Gastroesophageal sphincter (tissue), 3 donors: ENCODE results near the gene PTPRZ1.

ENCODE experiments used
- POLR2A ChIP-seq, 2 donors: fragments of 450-650 bp; IDR thresholded peaks; one replicate each; pipeline ENCODE4 v1.6.1; 2017; ENCODE audit warnings: antibody characterized with exemption in 2 of 2, mild to moderate bottlenecking in 2 of 2, moderate library complexity in 1 of 2
- POLR2AphosphoS5 ChIP-seq: sonication (generic); formaldehyde crosslinking; IDR thresholded peaks from one replicate; pipeline ENCODE4 v1.6.1; 2017; ENCODE audit warnings: antibody characterized with exemption
- TF ChIP-seq, protein P1 (sequence below), 4 experiments: fragments of 200-600 bp in 2 of 4; fragments of 450-650 bp in 2 of 4; sonication (generic) in 1 of 4; IDR thresholded peaks; one replicate each; pipeline ENCODE4 v1.5.1; 2017 to 2019; ENCODE audit warnings: antibody characterized with exemption in 4 of 4, mild to moderate bottlenecking in 2 of 4, moderate library complexity in 2 of 4

DNA sequence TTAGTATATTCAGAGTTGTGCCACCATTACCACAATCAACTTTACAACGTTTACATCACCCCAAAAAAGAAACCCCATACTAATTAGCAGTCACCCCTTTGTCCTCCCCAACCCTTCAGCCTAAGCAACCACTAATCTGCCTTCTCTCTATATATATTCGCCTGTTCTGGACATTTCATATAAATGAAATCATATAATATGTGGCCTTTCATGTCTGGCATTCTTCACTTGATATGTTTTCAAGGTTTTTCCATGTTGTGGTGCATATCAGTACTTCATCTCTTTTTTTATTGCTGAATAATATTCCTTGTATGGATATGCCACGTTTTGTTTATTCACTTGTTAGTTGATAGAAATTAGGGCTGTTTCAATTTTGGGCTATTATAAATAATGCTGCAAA, 200.7 kb downstream of the PTPRZ1 start:
- TF ChIP-seq, protein P1, sequence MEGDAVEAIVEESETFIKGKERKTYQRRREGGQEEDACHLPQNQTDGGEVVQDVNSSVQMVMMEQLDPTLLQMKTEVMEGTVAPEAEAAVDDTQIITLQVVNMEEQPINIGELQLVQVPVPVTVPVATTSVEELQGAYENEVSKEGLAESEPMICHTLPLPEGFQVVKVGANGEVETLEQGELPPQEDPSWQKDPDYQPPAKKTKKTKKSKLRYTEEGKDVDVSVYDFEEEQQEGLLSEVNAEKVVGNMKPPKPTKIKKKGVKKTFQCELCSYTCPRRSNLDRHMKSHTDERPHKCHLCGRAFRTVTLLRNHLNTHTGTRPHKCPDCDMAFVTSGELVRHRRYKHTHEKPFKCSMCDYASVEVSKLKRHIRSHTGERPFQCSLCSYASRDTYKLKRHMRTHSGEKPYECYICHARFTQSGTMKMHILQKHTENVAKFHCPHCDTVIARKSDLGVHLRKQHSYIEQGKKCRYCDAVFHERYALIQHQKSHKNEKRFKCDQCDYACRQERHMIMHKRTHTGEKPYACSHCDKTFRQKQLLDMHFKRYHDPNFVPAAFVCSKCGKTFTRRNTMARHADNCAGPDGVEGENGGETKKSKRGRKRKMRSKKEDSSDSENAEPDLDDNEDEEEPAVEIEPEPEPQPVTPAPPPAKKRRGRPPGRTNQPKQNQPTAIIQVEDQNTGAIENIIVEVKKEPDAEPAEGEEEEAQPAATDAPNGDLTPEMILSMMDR (IDR thresholded peaks at IDR 0.05): no peak
- TF ChIP-seq POLR2A (IDR thresholded peaks at IDR 0.05) (no peak), POLR2AphosphoS5 (no peak)
